HG03064 (cell line): Measurements from ENCODE around the gene SCN11A.
"Not testable (repeated sequence)": the region's sequence is repeated elsewhere in the genome, so short reads cannot be mapped to it uniquely, and the experiment has no call there.

Experiments
- ATAC-seq: cut with Tn5 transposase; IDR thresholded peaks from one replicate; pipeline ENCODE4 v1.9.1; 2021; ENCODE audit warnings: low read depth; ENCODE audit not compliant: unreplicated experiment

Gene SCN11A

GRCh38 chr3:39067286-39067685 lies 15.5 kb upstream of the SCN11A start:
- no peak for ATAC-seq

GRCh38 chr3:39065197-39065596 lies 13.5 kb upstream of the SCN11A start:
- peak; percentile 78 for ATAC-seq

- ATAC-seq: no peak
Measured at GRCh38 chr3:39064646-39065045, 12.9 kb upstream of the SCN11A start.

- ATAC-seq: no peak
Measured at GRCh38 chr3:39063143-39063542, 11.4 kb upstream of the SCN11A start.

GRCh38 chr3:39062180-39062579 lies 10.4 kb upstream of the SCN11A start:
- no peak for ATAC-seq

- ATAC-seq: not testable (repeated sequence)
Measured at GRCh38 chr3:39061228-39061627, 9.5 kb upstream of the SCN11A start.

- ATAC-seq: no peak
Measured at GRCh38 chr3:39056151-39056550, 4.4 kb upstream of the SCN11A start.

- ATAC-seq: no peak
Measured at GRCh38 chr3:39053696-39054095, 2.0 kb upstream of the SCN11A start.

GRCh38 chr3:39052583-39052982 lies 839 bp upstream of the SCN11A start:
- ATAC-seq: no peak

GRCh38 chr3:39050029-39050428 lies 1.7 kb downstream of the SCN11A start:
- ATAC-seq: no peak

- ATAC-seq: no peak
Measured at GRCh38 chr3:39038165-39038564, 13.6 kb downstream of the SCN11A start.

- no peak for ATAC-seq
Measured at GRCh38 chr3:39029556-39029955, 22.2 kb downstream of the SCN11A start.

GRCh38 chr3:39028546-39028945 lies 23.2 kb downstream of the SCN11A start:
- ATAC-seq: no peak

- ATAC-seq: no peak
Measured at GRCh38 chr3:39025222-39025970, 26.3 kb downstream of the SCN11A start.

- ATAC-seq: no peak
Measured at GRCh38 chr3:39024497-39024896, 27.2 kb downstream of the SCN11A start.

GRCh38 chr3:39022286-39022630 lies 29.5 kb downstream of the SCN11A start:
- no peak for ATAC-seq

GRCh38 chr3:39021465-39022285 lies 30.1 kb downstream of the SCN11A start:
- no peak for ATAC-seq

GRCh38 chr3:39021029-39021428 lies 30.7 kb downstream of the SCN11A start:
- peak; percentile 58 for ATAC-seq

- no peak for ATAC-seq
Measured at GRCh38 chr3:39019299-39019698, 32.4 kb downstream of the SCN11A start.

GRCh38 chr3:39015418-39015817 lies 36.3 kb downstream of the SCN11A start:
- ATAC-seq: no peak

GRCh38 chr3:39013921-39014509 lies 37.7 kb downstream of the SCN11A start:
- no peak for ATAC-seq

- no peak for ATAC-seq
Measured at GRCh38 chr3:39013289-39013688, 38.5 kb downstream of the SCN11A start.
